ENCODE data around the gene EMC8. TPM values are rescaled to one million over a fixed set of nuclear protein-coding genes. Genes with fewer than 3 reads are reported as not detected.
"Not testable (repeated sequence)": the region's sequence is repeated elsewhere in the genome, so short reads cannot be mapped to it uniquely, and the experiment has no call there.

EMC8 gene
- total and polyA plus RNA-seq, 2 donors (not counting 1 experiment from before 2014, with no cell fraction given) = 22.1 to 33.1 TPM

GRCh38 chr16:85838381-85838780 is 39.0 kb upstream of the EMC8 start:
- DNase-seq (no peak), ATAC-seq (ENCODE audit: low read depth) (no peak)
- CTCF ChIA-PET = interaction anchor here (1.0 to 1.3 kb wide), 3 partner anchors 10 to 27 kb away, joined by 3 to 4 read pairs (median 3); no protein-coding TSS in a partner anchor
- Mint-ChIP-seq H3K4me3 (no peak overlapping the region), H3K9me3 (ENCODE audit: insufficient read depth) (peaks cover 2% of the 10 kb centered on the region), H3K27ac (no peak overlapping the region), H3K27me3 (no peaks in the 10 kb centered on the region), H3K4me1 (peaks cover 4% of the 10 kb centered on the region)
- TF ChIP-seq EZH2 (IDR thresholded peaks at IDR 0.05; ENCODE audit: borderline replicate concordance, insufficient read depth, low read depth, low read length, poor library complexity, severe bottlenecking) = no peak
- no peak for TF ChIP-seq CTCF (IDR thresholded peaks at IDR 0.05)
- Histone ChIP-seq H2AFZ (ENCODE audit: insufficient read depth, low read depth, low read length, poor library complexity, severe bottlenecking) (no peak overlapping the region), H3K9ac (ENCODE audit: low read length) (no peak overlapping the region), H3K9me3 (ENCODE audit: control extremely low read depth in 1 of 3, control insufficient read depth in 2 of 3, insufficient read depth in 1 of 3, low read length in 2 of 3) (peaks cover 0 to 16% (median 0%) of the 10 kb centered on the region in 3 donors), H4K20me1 (ENCODE audit: control insufficient read depth, insufficient read depth, low read length, poor library complexity, severe bottlenecking) (no peaks in the 10 kb centered on the region), H3K4me1 (ENCODE audit: control insufficient read depth in 2 of 2, insufficient read depth in 2 of 2, low read length in 2 of 2) (peaks cover 3 to 21% of the 10 kb centered on the region in 2 donors), H3K27me3 (replicated peaks in 1 of 4; ENCODE audit: control extremely low read depth in 1 of 4, control insufficient read depth in 3 of 4, insufficient read depth in 4 of 4, low read length in 3 of 4) (peaks cover 0 to 12% (median 0%) of the 10 kb centered on the region in 4 experiments), H3K4me2 (replicated peaks; ENCODE audit: low read depth, low read length, poor library complexity, severe bottlenecking) (no peak overlapping the region), H3K36me3 (replicated peaks in 1 of 2; ENCODE audit: control extremely low read depth in 1 of 2, control insufficient read depth in 1 of 2, extremely low read depth in 1 of 2, insufficient read depth in 2 of 2, low read length in 1 of 2) (no peaks in the 10 kb centered on the region), H3K4me3 (ENCODE audit: control extremely low read depth in 1 of 5, extremely low read depth in 1 of 5, insufficient read depth in 1 of 5, low read depth in 2 of 5, low read length in 4 of 5) (no peak overlapping the region), H3K27ac (ENCODE audit: low read length in 2 of 2) (no peak overlapping the region), H3K79me2 (ENCODE audit: control insufficient read depth, insufficient read depth, low read length) (no peaks in the 10 kb centered on the region)
- intact Hi-C loops (cut with micrococcal nuclease) = no loop called here
- 71% methylated on average over 10 of the region's 11 CpGs for WGBS (ENCODE audit: insufficient coverage)
- POLR2A ChIA-PET = no interaction called here

GRCh38 chr16:85837654-85838053 is 38.3 kb upstream of the EMC8 start:
- H3K27me3 ChIP-seq (replicated peaks in 1 of 4; ENCODE audit: control extremely low read depth in 1 of 4, control insufficient read depth in 3 of 4, insufficient read depth in 4 of 4, low read length in 3 of 4) = peaks cover 0 to 14% (median 0%) of the 10 kb centered on the region in 4 experiments
- peaks cover 11 to 28% of the 10 kb centered on the region in 2 donors for H3K4me1 ChIP-seq (ENCODE audit: control insufficient read depth in 2 of 2, insufficient read depth in 2 of 2, low read length in 2 of 2)
- H4K20me1 ChIP-seq (ENCODE audit: control insufficient read depth, insufficient read depth, low read length, poor library complexity, severe bottlenecking); H3K79me2 ChIP-seq (ENCODE audit: control insufficient read depth, insufficient read depth, low read length); H3K27me3 Mint-ChIP-seq; H3K4me2 ChIP-seq (replicated peaks; ENCODE audit: low read depth, low read length, poor library complexity, severe bottlenecking); H2AFZ ChIP-seq (ENCODE audit: insufficient read depth, low read depth, low read length, poor library complexity, severe bottlenecking); H3K9ac ChIP-seq (ENCODE audit: low read length); intact Hi-C loops (cut with micrococcal nuclease); H3K4me3 Mint-ChIP-seq; H3K27ac ChIP-seq (ENCODE audit: low read length in 2 of 2); H3K9me3 Mint-ChIP-seq (ENCODE audit: insufficient read depth); ATAC-seq (ENCODE audit: low read depth); DNase-seq; H3K27ac Mint-ChIP-seq; H3K4me3 ChIP-seq (ENCODE audit: control extremely low read depth in 1 of 5, extremely low read depth in 1 of 5, insufficient read depth in 1 of 5, low read depth in 2 of 5, low read length in 4 of 5); H3K36me3 ChIP-seq (replicated peaks in 1 of 2; ENCODE audit: control extremely low read depth in 1 of 2, control insufficient read depth in 1 of 2, extremely low read depth in 1 of 2, insufficient read depth in 2 of 2, low read length in 1 of 2): not testable (repeated sequence)
- peaks cover 11% of the 10 kb centered on the region for H3K4me1 Mint-ChIP-seq
- no CpG with 5 or more reads among the region's 4 CpGs for WGBS (ENCODE audit: insufficient coverage)
- ChIA-PET CTCF (interaction anchor here (1.3 to 1.4 kb wide), 3 partner anchors 11 to 55 kb away, joined by 3 to 7 read pairs (median 4); no protein-coding TSS in a partner anchor), POLR2A (interaction anchor here (1.1 kb wide), 1 partner anchor 60 kb away, joined by 3 read pairs; no protein-coding TSS in a partner anchor)
- H3K9me3 ChIP-seq (ENCODE audit: control extremely low read depth in 1 of 3, control insufficient read depth in 2 of 3, insufficient read depth in 1 of 3, low read length in 2 of 3) = peaks cover 0 to 14% (median 0%) of the 10 kb centered on the region in 3 donors
